MM.1S (cell line): ENCODE measurements around the gene TCL1B.

Source experiments
- EZH2phosphoT487 ChIP-seq: fragments of 300-600 bp; sonication (generic); IDR thresholded peaks from 2 replicates; pipeline ENCODE4 v1.6.1; 2018; ENCODE audit warnings: antibody characterized with exemption, low read length
- TF ChIP-seq, protein P1 (sequence below): fragments of 300-600 bp; sonication (generic); IDR thresholded peaks from 2 replicates; pipeline ENCODE4 v1.5.1; 2016; ENCODE audit warnings: antibody characterized with exemption, low read length, mixed read lengths

DNA sequence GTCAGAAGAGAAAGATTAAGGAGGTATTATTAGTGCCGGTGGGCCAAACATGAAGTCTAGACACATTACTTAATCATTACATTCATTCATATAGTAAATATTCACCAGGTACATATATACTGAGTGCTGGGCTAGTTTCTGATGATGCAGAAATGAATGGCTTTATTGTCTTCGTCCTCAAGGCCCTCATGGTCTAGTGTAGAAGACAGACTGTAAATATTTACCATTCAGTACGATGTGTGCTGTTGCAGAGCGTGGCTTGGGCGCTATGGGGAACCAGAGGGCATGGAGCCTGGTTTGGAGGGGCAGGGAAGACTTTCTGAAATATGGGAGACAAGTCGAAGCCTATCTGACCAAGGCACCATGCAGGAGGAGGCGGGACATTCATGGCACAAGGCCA lies 37.0 kb upstream of the TCL1B start:
- TF ChIP-seq, protein P1, sequence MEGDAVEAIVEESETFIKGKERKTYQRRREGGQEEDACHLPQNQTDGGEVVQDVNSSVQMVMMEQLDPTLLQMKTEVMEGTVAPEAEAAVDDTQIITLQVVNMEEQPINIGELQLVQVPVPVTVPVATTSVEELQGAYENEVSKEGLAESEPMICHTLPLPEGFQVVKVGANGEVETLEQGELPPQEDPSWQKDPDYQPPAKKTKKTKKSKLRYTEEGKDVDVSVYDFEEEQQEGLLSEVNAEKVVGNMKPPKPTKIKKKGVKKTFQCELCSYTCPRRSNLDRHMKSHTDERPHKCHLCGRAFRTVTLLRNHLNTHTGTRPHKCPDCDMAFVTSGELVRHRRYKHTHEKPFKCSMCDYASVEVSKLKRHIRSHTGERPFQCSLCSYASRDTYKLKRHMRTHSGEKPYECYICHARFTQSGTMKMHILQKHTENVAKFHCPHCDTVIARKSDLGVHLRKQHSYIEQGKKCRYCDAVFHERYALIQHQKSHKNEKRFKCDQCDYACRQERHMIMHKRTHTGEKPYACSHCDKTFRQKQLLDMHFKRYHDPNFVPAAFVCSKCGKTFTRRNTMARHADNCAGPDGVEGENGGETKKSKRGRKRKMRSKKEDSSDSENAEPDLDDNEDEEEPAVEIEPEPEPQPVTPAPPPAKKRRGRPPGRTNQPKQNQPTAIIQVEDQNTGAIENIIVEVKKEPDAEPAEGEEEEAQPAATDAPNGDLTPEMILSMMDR = no peak
- TF ChIP-seq EZH2phosphoT487 = no peak
